Measurements from ENCODE around the gene SEZ6L.

DNA sequence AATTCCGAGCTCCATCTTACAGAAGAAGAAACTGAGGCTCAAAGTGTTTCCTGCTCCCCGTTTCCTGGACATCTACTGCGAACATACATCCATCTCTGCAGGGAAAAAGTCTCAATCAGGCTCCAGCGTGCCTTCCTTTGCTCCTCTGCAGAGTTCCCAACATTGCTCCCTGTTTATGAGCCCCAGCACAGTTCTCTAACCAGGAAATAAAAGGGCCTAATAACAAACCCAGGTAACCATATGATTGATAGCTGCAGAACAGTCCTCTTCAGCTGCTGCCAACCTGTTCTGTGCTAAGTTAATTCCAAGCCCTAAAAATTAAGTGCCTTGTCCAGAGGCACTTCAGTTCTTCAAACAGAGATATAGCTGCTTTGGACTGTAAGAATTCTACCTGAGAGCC lies 154.9 kb downstream of the SEZ6L start:
- TF ChIP-seq, protein P1, sequence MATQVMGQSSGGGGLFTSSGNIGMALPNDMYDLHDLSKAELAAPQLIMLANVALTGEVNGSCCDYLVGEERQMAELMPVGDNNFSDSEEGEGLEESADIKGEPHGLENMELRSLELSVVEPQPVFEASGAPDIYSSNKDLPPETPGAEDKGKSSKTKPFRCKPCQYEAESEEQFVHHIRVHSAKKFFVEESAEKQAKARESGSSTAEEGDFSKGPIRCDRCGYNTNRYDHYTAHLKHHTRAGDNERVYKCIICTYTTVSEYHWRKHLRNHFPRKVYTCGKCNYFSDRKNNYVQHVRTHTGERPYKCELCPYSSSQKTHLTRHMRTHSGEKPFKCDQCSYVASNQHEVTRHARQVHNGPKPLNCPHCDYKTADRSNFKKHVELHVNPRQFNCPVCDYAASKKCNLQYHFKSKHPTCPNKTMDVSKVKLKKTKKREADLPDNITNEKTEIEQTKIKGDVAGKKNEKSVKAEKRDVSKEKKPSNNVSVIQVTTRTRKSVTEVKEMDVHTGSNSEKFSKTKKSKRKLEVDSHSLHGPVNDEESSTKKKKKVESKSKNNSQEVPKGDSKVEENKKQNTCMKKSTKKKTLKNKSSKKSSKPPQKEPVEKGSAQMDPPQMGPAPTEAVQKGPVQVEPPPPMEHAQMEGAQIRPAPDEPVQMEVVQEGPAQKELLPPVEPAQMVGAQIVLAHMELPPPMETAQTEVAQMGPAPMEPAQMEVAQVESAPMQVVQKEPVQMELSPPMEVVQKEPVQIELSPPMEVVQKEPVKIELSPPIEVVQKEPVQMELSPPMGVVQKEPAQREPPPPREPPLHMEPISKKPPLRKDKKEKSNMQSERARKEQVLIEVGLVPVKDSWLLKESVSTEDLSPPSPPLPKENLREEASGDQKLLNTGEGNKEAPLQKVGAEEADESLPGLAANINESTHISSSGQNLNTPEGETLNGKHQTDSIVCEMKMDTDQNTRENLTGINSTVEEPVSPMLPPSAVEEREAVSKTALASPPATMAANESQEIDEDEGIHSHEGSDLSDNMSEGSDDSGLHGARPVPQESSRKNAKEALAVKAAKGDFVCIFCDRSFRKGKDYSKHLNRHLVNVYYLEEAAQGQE (IDR thresholded peaks at IDR 0.05; ENCODE audit: low read depth, low read length): no peak
- no peak for TF ChIP-seq TCF12 (IDR thresholded peaks at IDR 0.05; ENCODE audit: low read depth, low read length)
- no peak for TF ChIP-seq MTA2 (IDR thresholded peaks at IDR 0.05; ENCODE audit: low read depth)
- no peak for TF ChIP-seq EP300 (IDR thresholded peaks at IDR 0.05; ENCODE audit: borderline replicate concordance in 1 of 2, control insufficient read depth in 1 of 2, low read depth in 2 of 2, low read length in 2 of 2)
- no peak for TF ChIP-seq BHLHE40 (IDR thresholded peaks at IDR 0.05; ENCODE audit: borderline replicate concordance in 1 of 2, low read depth in 2 of 2, low read length in 1 of 2)
- no peak for TF ChIP-seq TCF7 (IDR thresholded peaks at IDR 0.05; ENCODE audit: borderline replicate concordance)
- TF ChIP-seq, protein P2, sequence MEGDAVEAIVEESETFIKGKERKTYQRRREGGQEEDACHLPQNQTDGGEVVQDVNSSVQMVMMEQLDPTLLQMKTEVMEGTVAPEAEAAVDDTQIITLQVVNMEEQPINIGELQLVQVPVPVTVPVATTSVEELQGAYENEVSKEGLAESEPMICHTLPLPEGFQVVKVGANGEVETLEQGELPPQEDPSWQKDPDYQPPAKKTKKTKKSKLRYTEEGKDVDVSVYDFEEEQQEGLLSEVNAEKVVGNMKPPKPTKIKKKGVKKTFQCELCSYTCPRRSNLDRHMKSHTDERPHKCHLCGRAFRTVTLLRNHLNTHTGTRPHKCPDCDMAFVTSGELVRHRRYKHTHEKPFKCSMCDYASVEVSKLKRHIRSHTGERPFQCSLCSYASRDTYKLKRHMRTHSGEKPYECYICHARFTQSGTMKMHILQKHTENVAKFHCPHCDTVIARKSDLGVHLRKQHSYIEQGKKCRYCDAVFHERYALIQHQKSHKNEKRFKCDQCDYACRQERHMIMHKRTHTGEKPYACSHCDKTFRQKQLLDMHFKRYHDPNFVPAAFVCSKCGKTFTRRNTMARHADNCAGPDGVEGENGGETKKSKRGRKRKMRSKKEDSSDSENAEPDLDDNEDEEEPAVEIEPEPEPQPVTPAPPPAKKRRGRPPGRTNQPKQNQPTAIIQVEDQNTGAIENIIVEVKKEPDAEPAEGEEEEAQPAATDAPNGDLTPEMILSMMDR (IDR thresholded peaks at IDR 0.05 in 2 of 3, conservative IDR thresholded peaks at IDR 0.05 in 1 of 3; ENCODE audit: control insufficient read depth in 2 of 3, extremely low read depth in 1 of 3, insufficient read depth in 1 of 3, low read depth in 3 of 3, low read length in 3 of 3): no peak
- TF ChIP-seq SIN3A (IDR thresholded peaks at IDR 0.05; ENCODE audit: low read depth, low read length): no peak
- TF ChIP-seq POLR2A (IDR thresholded peaks at IDR 0.05; ENCODE audit: low read depth, low read length): no peak
- no peak for TF ChIP-seq POLR2AphosphoS5 (IDR thresholded peaks at IDR 0.05; ENCODE audit: low read length)
- TF ChIP-seq, protein P3, sequence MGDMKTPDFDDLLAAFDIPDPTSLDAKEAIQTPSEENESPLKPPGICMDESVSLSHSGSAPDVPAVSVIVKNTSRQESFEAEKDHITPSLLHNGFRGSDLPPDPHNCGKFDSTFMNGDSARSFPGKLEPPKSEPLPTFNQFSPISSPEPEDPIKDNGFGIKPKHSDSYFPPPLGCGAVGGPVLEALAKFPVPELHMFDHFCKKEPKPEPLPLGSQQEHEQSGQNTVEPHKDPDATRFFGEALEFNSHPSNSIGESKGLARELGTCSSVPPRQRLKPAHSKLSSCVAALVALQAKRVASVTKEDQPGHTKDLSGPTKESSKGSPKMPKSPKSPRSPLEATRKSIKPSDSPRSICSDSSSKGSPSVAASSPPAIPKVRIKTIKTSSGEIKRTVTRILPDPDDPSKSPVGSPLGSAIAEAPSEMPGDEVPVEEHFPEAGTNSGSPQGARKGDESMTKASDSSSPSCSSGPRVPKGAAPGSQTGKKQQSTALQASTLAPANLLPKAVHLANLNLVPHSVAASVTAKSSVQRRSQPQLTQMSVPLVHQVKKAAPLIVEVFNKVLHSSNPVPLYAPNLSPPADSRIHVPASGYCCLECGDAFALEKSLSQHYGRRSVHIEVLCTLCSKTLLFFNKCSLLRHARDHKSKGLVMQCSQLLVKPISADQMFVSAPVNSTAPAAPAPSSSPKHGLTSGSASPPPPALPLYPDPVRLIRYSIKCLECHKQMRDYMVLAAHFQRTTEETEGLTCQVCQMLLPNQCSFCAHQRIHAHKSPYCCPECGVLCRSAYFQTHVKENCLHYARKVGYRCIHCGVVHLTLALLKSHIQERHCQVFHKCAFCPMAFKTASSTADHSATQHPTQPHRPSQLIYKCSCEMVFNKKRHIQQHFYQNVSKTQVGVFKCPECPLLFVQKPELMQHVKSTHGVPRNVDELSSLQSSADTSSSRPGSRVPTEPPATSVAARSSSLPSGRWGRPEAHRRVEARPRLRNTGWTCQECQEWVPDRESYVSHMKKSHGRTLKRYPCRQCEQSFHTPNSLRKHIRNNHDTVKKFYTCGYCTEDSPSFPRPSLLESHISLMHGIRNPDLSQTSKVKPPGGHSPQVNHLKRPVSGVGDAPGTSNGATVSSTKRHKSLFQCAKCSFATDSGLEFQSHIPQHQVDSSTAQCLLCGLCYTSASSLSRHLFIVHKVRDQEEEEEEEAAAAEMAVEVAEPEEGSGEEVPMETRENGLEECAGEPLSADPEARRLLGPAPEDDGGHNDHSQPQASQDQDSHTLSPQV (IDR thresholded peaks at IDR 0.05): no peak
